Activated gamma-delta T cell (primary cell): ENCODE data around the gene GATAD2B.
"Not testable (repeated sequence)": the region's sequence is repeated elsewhere in the genome, so short reads cannot be mapped to it uniquely, and the experiment has no call there.

Experiments used
- DNase-seq: peaks from one replicate; lab custom pipeline; 2025; lab: John Stamatoyannopoulos, UW

The GATAD2B gene

GRCh38 chr1:153929981-153930948 lies 7.5 kb upstream of the GATAD2B start:
- no peak for DNase-seq

GRCh38 chr1:153929426-153929825 lies 6.7 kb upstream of the GATAD2B start:
- no peak for DNase-seq

GRCh38 chr1:153928791-153929341 lies 6.1 kb upstream of the GATAD2B start:
- DNase-seq, result no peak

- DNase-seq, result no peak
These were observed 5.5 kb upstream of the GATAD2B start for GRCh38 chr1:153928245-153928644.

- DNase-seq, result no peak
These were observed 3.6 kb upstream of the GATAD2B start for GRCh38 chr1:153926405-153926804.

GRCh38 chr1:153922076-153922971 lies 448 bp downstream of the GATAD2B start:
- DNase-seq, result peak; percentile 58

- DNase-seq, result no peak
These were observed 1.0 kb downstream of the GATAD2B start for GRCh38 chr1:153921803-153922075.

GRCh38 chr1:153921080-153921802 lies 1.5 kb downstream of the GATAD2B start:
- no peak for DNase-seq

GRCh38 chr1:153919876-153920852 lies 2.6 kb downstream of the GATAD2B start:
- DNase-seq, result no peak

- DNase-seq, result no peak
These were observed 6.5 kb downstream of the GATAD2B start for GRCh38 chr1:153916297-153916696.

GRCh38 chr1:153912349-153912748 lies 10.4 kb downstream of the GATAD2B start:
- DNase-seq, result no peak

GRCh38 chr1:153910560-153910959 lies 12.2 kb downstream of the GATAD2B start:
- DNase-seq, result not testable (repeated sequence)

- DNase-seq, result no peak
These were observed 14.7 kb downstream of the GATAD2B start for GRCh38 chr1:153908071-153908470.

- no peak for DNase-seq
These were observed 15.6 kb downstream of the GATAD2B start for GRCh38 chr1:153907134-153907533.

GRCh38 chr1:153906396-153906795 lies 16.4 kb downstream of the GATAD2B start:
- DNase-seq, result no peak

GRCh38 chr1:153905908-153906307 lies 16.9 kb downstream of the GATAD2B start:
- DNase-seq, result not testable (repeated sequence)

- no peak for DNase-seq
These were observed 18.8 kb downstream of the GATAD2B start for GRCh38 chr1:153903841-153904455.

- DNase-seq, result no peak
These were observed 23.3 kb downstream of the GATAD2B start for GRCh38 chr1:153899509-153899908.

- not testable (repeated sequence) for DNase-seq
These were observed 26.9 kb downstream of the GATAD2B start for GRCh38 chr1:153895866-153896265.

- not testable (repeated sequence) for DNase-seq
These were observed 31.7 kb downstream of the GATAD2B start for GRCh38 chr1:153891042-153891441.
